Measurements from ENCODE around the gene MUC4.
A peak's percentile ranks its signal among the peaks of the same experiment; 100 is the strongest.
"Not testable (repeated sequence)": the region's sequence is repeated elsewhere in the genome, so short reads cannot be mapped to it uniquely, and the experiment has no call there.

Gene MUC4

GRCh38 chr3:195809291-195809785, 2.4 kb downstream of the MUC4 start:
- no peak for DNase-seq

GRCh38 chr3:195808741-195809290, 2.9 kb downstream of the MUC4 start:
- no peak for DNase-seq

- no peak for DNase-seq
Observed at GRCh38 chr3:195807681-195808121, 4.0 kb downstream of the MUC4 start.

GRCh38 chr3:195806916-195807231, 4.9 kb downstream of the MUC4 start:
- no peak for DNase-seq

- DNase-seq = no peak
Observed at GRCh38 chr3:195806211-195806915, 5.4 kb downstream of the MUC4 start.

- DNase-seq = not testable (repeated sequence)
Observed at GRCh38 chr3:195805588-195805987, 6.1 kb downstream of the MUC4 start.

- no peak for DNase-seq
Observed at GRCh38 chr3:195805181-195805580, 6.5 kb downstream of the MUC4 start.

- no peak for DNase-seq
Observed at GRCh38 chr3:195803289-195803908, 8.3 kb downstream of the MUC4 start.

- no peak for DNase-seq
Observed at GRCh38 chr3:195802795-195803194, 8.9 kb downstream of the MUC4 start.

- peak; percentile 47 for DNase-seq
Observed at GRCh38 chr3:195802261-195802701, 9.4 kb downstream of the MUC4 start.

- no peak for DNase-seq
Observed at GRCh38 chr3:195801251-195802183, 10.2 kb downstream of the MUC4 start.

- DNase-seq = no peak
Observed at GRCh38 chr3:195800240-195800639, 11.5 kb downstream of the MUC4 start.

GRCh38 chr3:195796795-195797194, 14.9 kb downstream of the MUC4 start:
- no peak for DNase-seq

- no peak for DNase-seq
Observed at GRCh38 chr3:195794708-195795107, 17.0 kb downstream of the MUC4 start.

GRCh38 chr3:195792621-195793020, 19.1 kb downstream of the MUC4 start:
- not testable (repeated sequence) for DNase-seq

GRCh38 chr3:195790901-195791300, 20.8 kb downstream of the MUC4 start:
- DNase-seq = no peak

GRCh38 chr3:195788711-195789581, 22.8 kb downstream of the MUC4 start:
- no peak for DNase-seq

GRCh38 chr3:195785781-195786405, 25.8 kb downstream of the MUC4 start:
- peak; percentile 18 for DNase-seq

GRCh38 chr3:195784031-195784430, 27.7 kb downstream of the MUC4 start:
- not testable (repeated sequence) for DNase-seq

GRCh38 chr3:195781236-195781635, 30.5 kb downstream of the MUC4 start:
- DNase-seq = not testable (repeated sequence)

GRCh38 chr3:195777975-195778374, 33.8 kb downstream of the MUC4 start:
- no peak for DNase-seq

GRCh38 chr3:195774917-195775316, 36.8 kb downstream of the MUC4 start:
- no peak for DNase-seq
